ENCODE measurements around the gene RALGDS. TPM values are rescaled to one million over a fixed set of nuclear protein-coding genes. Genes with fewer than 3 reads are reported as not detected.

Gene RALGDS
- total and polyA plus RNA-seq, 2 of the 4 experiments (the other 2 are of a cell fraction): 13.1 to 36.9 TPM

Small RNA genes within 50 kb of the gene (microRNA-seq; reads per million reads assigned to microRNA genes)
- 4.7 to 5.2 reads per million in 2 experiments for gene MIR6877 (ENCODE audit: insufficient read depth in 1 of 2, insufficient read length in 1 of 2, unreplicated experiment in 1 of 2)

Small RNA genes within 50 kb of the gene (small RNA-seq; reads per million reads assigned to genes)
- 0 to 11.1 (median 3.1) reads per million in 5 experiments for gene MIR6877

Other genes with a start within 250 kb of the RALGDS start
- under 0.01 TPM in 2 replicates for gene AK8, start 243.0 kb downstream of the RALGDS start, total RNA-seq (2012; rRNA removed)
- gene AK8, start 243.0 kb downstream of the RALGDS start, polyA plus RNA-seq (2012; rRNA removed): 0.09 and 0.19 TPM in 2 replicates
- gene SPACA9, start 242.3 kb downstream of the RALGDS start, total RNA-seq (2012; rRNA removed): 0.90 and 1.1 TPM in 2 replicates
- gene SPACA9, start 242.3 kb downstream of the RALGDS start, polyA plus RNA-seq (2012; rRNA removed): 4.3 and 4.9 TPM in 2 replicates
- 44.2 and 56.3 TPM in 2 replicates for gene TSC1, start 176.6 kb downstream of the RALGDS start, total RNA-seq (2012; rRNA removed)
- gene TSC1, start 176.6 kb downstream of the RALGDS start, polyA plus RNA-seq (2012; rRNA removed): 24.0 and 25.7 TPM in 2 replicates
- not detected in 2 replicates for gene GFI1B, start 142.5 kb downstream of the RALGDS start, total RNA-seq (2012; rRNA removed)
- gene GFI1B, start 142.5 kb downstream of the RALGDS start, polyA plus RNA-seq (2012; rRNA removed): 0.02 TPM in 1 of 2 replicates, not detected in the other
- gene GTF3C5, start 90.2 kb downstream of the RALGDS start, total RNA-seq (2012; rRNA removed): 49.1 and 51.1 TPM in 2 replicates
- gene GTF3C5, start 90.2 kb downstream of the RALGDS start, polyA plus RNA-seq (2012; rRNA removed): 50.7 and 52.3 TPM in 2 replicates
- gene CEL, start 59.3 kb downstream of the RALGDS start, total RNA-seq (2012; rRNA removed): under 0.01 TPM in 2 replicates
- gene CEL, start 59.3 kb downstream of the RALGDS start, polyA plus RNA-seq (2012; rRNA removed): 0.67 and 0.75 TPM in 2 replicates
- 0.83 and 1.8 TPM in 2 replicates for gene GBGT1, start 42.7 kb upstream of the RALGDS start, total RNA-seq (2012; rRNA removed)
- gene GBGT1, start 42.7 kb upstream of the RALGDS start, polyA plus RNA-seq (2012; rRNA removed): 2.4 and 3.2 TPM in 2 replicates
- gene OBP2B, start 88.0 kb upstream of the RALGDS start, total RNA-seq (2012; rRNA removed): not detected in 2 replicates
- not detected in 2 replicates for gene OBP2B, start 88.0 kb upstream of the RALGDS start, polyA plus RNA-seq (2012; rRNA removed)
- not detected in 2 replicates for gene ABO, start 154.0 kb upstream of the RALGDS start, total RNA-seq (2012; rRNA removed)
- not detected in 2 replicates for gene ABO, start 154.0 kb upstream of the RALGDS start, polyA plus RNA-seq (2012; rRNA removed)
- gene SURF6, start 214.9 kb upstream of the RALGDS start, total RNA-seq (2012; rRNA removed): 6.1 and 6.4 TPM in 2 replicates
- gene SURF6, start 214.9 kb upstream of the RALGDS start, polyA plus RNA-seq (2012; rRNA removed): 12.8 and 17.2 TPM in 2 replicates
- gene MED22, start 226.9 kb upstream of the RALGDS start, total RNA-seq (2012; rRNA removed): 6.9 and 7.9 TPM in 2 replicates
- 28.3 and 32.9 TPM in 2 replicates for gene MED22, start 226.9 kb upstream of the RALGDS start, polyA plus RNA-seq (2012; rRNA removed)
- gene RPL7A, start 227.0 kb upstream of the RALGDS start, total RNA-seq (2012; rRNA removed): 3,220 TPM in 2 replicates
- gene RPL7A, start 227.0 kb upstream of the RALGDS start, polyA plus RNA-seq (2012; rRNA removed): 4,034 and 4,096 TPM in 2 replicates
- 10.3 and 15.1 TPM in 2 replicates for gene SURF1, start 235.2 kb upstream of the RALGDS start, total RNA-seq (2012; rRNA removed)
- 23.4 and 24.5 TPM in 2 replicates for gene SURF1, start 235.2 kb upstream of the RALGDS start, polyA plus RNA-seq (2012; rRNA removed)
- 9.9 and 12.5 TPM in 2 replicates for gene SURF2, start 235.3 kb upstream of the RALGDS start, total RNA-seq (2012; rRNA removed)
- 16.3 and 21.8 TPM in 2 replicates for gene SURF2, start 235.3 kb upstream of the RALGDS start, polyA plus RNA-seq (2012; rRNA removed)

Measured in IMR-90 (cell line).